GM18508 (cell line): ENCODE results near the gene MYLK.
"Not testable (repeated sequence)": the region's sequence is repeated elsewhere in the genome, so short reads cannot be mapped to it uniquely, and the experiment has no call there.

Source experiments
- ATAC-seq: cut with Tn5 transposase; IDR thresholded peaks from one replicate; pipeline ENCODE4 v1.9.1; 2021; ENCODE audit warnings: moderate number of reproducible peaks; ENCODE audit not compliant: insufficient read depth, unreplicated experiment

The MYLK gene

DNA sequence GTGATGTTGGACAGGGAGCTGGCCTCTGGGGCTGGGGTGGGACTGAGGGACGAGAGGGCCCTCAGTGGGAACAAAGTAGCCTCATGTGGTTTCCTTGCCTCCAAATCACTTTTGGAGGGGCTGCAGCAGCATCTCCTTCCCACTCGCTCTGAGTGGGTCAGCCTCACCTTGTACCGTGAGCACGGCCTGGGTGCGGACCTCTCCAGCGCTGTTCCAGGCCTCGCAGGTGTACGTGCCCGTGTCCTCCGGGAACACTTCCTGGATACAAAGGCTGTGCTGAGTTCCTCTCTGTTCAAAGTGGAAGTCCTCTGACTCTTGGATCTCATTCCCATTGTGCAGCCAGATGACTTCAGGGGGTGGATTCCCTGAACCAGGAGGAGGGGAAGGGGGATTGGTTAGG, 175.6 kb downstream of the MYLK start:
- no peak for ATAC-seq

GRCh38 chr3:123707641-123708040, 176.5 kb downstream of the MYLK start:
- ATAC-seq, result not testable (repeated sequence)

DNA sequence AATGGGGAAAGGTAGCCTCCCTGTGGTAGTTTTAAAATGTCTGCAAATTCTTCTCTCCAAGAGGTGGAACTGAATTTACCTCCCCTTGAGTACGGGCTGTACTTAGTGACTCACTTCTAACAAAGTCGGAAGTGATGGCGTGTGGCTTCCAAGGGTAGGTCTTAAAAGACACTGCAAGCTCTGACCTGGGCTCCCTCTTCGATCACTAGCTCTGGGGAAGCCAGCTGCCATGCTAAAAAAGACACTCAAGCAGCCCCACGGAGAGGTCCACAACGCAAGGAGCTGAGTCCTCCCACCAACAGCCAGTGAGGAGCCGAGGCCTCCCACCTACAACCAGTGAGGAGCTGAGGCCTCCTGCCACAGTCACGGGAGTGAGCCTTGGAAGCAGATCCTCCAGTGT, 177.3 kb downstream of the MYLK start:
- no peak for ATAC-seq

GRCh38 chr3:123705488-123706285, 178.4 kb downstream of the MYLK start:
- no peak for ATAC-seq

- ATAC-seq, result not testable (repeated sequence)
Measured at GRCh38 chr3:123703663-123704062, 180.5 kb downstream of the MYLK start.

- no peak for ATAC-seq
Measured at GRCh38 chr3:123702720-123703119, 181.4 kb downstream of the MYLK start.

DNA sequence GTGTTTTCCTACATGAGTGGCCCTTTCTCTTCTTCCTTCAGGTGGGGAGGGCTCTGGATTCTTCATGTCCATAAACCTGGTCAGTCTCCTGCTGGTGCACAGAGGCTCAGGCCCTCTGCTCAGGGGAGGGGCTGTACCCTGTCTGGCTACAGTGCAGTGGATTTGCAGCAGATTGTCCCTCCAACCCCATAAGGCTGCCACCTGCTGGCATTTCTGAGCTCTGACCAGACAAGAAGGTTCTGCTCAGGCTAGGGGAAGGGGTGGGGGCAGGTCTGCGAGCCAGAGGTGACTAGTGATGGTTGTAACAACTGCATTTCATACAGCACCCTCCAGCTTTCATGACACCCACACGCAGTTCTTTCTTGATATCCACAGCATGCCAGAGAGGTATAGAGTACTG, 182.1 kb downstream of the MYLK start:
- not testable (repeated sequence) for ATAC-seq

DNA sequence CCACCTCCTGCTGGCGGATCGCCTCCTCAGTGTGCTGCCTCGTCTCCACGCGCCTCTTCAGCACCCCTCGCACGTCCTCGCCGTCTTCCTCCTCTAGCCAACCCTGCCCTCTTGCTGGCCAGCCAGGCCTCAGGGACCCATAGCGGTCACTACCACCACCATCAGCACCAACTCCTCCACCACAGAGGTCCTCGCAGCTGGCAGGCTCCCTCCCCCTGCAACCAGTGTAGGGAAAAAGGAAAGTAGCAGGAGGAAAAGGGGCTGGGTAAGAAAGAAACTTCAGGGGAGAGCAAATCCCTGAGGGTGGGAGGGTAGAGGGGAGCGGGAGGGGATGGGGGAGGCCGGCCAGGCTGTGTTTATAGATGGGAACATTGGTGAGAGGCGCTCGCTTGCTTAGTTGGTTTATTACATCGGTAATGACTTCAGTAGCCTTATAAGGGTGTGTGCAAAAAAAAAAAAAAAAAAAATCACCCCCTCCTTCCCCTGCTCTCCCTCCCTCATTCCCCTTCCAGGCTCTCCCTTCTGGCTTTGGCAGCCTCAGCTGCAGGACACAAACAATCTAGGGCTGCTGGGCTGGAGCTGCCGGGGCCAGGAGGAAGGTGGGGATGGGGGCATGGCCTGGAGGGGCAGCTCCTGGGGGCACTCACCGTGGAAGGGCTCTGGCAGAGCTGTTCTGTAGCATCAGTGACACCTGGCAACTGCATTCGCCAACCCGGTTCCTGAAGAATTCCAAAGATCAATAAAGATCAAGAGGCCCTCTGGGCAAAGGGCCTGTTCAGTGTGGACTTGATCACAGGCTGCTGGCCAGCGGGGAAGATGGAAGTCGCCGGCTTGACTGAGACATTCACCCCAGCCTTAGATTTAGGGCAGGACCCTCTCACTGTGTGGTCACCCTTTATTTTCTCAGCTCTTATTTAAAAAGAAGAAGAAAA, 183.1 kb downstream of the MYLK start:
- ATAC-seq, result no peak

- no peak for ATAC-seq
Measured at GRCh38 chr3:123698813-123699212, 185.3 kb downstream of the MYLK start.

- no peak for ATAC-seq
Measured at GRCh38 chr3:123696808-123697207, 187.3 kb downstream of the MYLK start.

DNA sequence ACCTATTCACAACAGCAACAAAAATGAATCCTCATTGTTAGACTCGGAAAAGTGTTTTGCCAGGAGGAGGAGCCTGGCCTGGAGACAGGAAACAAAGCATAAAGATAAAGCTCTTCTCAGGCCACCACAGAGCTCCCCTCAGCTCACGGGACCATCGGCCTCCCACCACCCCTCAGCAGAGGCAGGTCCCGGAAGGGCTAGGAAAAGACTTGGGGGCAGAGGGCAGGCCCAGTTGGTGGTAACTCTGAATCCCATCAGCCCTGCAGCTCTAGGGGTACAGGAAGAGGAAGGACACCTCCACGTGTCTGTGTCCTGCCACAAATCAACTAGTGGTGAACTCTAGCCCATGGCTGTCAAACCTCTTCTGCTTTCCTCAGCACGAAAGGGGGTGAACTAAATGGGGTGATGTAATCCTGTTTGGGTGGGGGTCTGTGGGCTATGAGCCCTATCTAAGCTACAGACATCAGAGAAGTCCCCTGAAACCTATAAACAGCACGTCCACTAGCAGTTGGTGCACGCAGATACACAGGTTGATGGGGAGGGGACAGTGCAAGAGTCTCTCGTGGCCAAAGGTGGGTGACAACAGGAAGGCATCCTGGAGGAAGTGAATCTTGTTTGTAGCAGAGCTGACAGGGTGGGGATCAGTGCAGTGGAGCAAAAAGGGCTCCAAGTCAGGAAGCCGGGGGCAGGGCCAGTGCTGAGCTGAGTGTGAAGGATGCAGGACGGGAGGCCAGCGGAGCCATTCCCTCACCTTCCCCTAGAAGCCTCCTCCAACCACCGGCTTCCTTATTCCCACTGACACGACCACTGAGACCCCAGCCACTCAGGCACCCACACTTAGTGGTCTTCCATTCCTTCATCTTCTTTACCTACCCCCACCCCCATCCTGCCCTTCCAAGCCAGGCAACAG, 188.1 kb downstream of the MYLK start:
- no peak for ATAC-seq

- ATAC-seq, result no peak
Measured at GRCh38 chr3:123695152-123695551, 189.0 kb downstream of the MYLK start.

DNA sequence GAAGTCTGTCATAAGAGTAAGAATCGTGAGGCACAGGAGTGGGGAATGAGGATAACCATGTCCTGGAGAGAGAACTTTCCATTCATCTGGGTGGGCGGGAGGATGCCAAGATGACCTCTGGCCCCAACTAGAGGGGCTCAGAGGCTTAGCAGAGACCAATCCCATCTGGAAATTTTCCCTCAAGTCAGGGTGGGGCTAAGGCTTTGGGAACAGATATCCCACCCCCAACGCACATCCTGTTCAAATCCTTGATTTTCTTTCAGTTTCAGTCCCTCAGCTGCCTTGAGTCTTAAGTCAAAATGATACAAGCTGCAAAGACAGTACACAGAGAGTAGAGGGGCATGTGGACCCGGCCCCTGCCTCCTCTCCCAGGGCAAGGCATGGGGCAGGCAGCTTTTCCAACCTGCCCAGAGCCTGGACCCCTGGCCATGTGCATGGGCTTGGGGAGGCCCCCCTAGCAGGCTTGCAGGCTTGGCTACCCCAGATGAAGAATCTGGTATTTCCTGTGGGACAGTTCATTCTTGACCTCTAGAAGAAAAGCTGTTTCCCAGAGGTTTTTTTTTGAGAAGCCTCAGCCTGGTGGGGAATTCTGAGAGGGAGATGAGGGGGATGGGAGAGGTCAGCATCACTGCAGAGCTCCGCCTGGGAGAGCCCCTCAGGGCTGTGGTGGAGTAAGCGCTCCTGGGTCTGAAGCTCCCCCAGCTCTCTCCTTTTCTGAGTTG, 189.6 kb downstream of the MYLK start:
- ATAC-seq, result no peak

DNA sequence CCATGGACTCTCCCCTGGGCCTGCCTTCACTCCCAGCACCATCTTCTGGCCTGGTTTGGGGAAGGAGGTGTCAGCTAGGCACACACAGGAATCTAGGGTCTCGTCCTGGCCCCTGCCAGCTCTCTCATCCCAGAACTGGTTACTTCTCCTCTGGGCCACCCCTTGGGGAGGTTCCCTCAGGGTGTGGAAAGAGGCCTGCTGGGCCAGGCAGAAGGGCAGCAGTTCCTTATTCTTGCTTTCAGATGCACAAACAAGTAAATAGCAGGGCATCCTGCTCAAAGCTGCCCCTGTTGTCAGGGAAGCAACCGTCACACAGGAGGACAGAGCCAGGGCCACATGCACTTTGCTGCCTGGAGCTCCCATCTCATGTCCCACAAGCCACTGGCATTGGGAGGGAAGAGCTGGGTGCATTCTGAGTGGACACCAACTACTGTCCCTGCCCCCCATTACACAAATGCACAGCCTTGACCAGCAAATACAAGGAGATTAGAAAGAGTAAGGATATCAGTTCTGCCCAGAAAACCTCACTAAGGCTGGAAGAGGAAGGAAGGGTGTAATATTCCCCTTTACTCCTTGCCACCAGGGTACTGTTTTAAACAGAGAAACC, 190.4 kb downstream of the MYLK start:
- no peak for ATAC-seq

DNA sequence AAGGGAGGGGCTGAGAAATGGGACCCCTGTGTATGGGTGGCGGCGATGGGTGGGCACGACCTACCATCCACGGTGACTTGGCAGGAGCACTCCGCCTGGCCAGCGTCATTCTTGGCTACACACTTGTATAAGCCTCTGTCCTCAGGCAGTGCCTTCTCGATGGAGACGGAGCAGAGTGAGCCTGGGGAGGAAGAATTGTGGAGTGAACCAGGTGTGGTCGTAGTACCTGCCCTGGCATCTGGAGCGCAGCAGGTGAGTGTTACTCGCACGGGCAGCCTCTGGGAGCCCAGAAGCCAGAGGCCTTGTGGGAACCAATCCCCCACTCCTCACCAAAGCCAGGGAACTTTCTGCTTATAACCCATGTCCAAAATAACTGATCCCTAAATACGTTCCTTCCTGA, 191.5 kb downstream of the MYLK start:
- ATAC-seq, result no peak

DNA sequence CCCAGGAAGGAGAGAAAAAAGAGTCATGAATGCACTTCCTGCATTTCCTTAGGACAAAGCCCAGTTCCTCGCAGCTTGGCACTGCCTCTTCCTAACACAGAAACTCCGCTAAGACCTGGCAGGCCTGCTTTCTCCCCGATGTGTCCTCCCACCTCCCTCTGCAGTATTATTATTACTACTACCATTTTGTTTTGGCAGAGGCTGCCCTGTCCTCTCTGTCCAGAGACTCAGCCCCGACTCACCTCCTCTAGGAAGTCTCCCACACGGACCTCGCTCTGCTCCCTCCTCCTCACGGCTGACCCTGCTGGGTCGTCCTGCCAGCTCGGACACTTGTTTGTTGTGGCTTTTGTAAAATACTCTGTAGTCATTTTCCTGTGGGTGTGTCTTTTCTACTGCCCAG, 192.1 kb downstream of the MYLK start:
- no peak for ATAC-seq

DNA sequence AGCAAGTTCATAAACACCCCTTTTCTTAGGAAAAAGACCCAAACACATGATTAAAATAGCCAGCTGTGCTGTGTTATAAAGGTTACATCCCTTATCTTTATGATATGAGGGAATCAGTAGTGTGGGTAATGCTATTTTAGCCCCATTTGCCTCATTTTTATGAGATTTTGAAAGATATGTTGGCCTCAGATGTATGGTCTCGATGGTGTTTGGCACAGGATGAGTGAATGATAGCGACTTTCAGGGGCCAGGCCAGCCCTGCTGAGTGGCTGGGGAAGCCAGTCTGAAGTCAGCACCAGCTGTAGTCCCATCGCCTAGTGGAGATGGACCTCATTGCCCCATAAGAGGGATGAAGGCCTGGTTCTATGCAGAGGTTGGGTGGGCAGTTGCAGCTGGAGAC, 194.3 kb downstream of the MYLK start:
- no peak for ATAC-seq

DNA sequence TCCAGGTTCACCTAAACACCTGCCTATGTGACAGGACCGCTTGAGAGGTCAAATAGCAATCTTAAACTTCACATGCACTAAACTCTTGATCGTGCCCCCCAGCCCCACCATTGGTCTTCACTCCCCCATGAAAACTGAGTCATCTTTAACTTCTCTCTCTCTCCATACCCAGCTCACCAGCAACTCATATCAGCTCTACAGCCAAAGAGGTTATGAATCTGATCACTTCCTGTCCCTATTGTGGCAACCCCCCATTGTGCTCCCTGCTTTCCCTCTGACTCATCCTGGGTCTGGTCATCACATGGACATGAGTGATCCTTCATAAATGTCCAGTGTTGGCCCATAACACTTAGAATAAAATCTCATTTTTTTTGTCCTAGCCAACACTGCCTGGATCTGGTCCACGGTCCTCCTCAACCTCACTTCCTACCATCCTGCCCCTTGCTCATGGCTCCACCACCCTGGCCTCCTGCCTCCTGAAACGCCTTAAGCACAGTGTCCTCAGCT, 195.8 kb downstream of the MYLK start:
- ATAC-seq, result no peak

- no peak for ATAC-seq
Measured at GRCh38 chr3:123687286-123687685, 196.8 kb downstream of the MYLK start.
